Large intestine (tissue), 3 donors: ENCODE data around the gene KCNQ5. TPM values are rescaled to one million over a fixed set of nuclear protein-coding genes. Genes with fewer than 3 reads are reported as not detected.

Source experiments
- DNase-seq, 2 donors: peaks; one replicate each; pipeline versions ENCODE4 v3.0.0 to v3.0.0-alpha.2; 2013
- H3K27ac ChIP-seq: one replicate; pipeline ENCODE4 v1.5.1; 2013; ENCODE audit warnings: low read length
- H3K27me3 ChIP-seq: 2 replicates; pipeline ENCODE4 v1.6.1; 2013; ENCODE audit warnings: low read length; ENCODE audit not compliant: control insufficient read depth, insufficient read depth
- H3K36me3 ChIP-seq: 2 replicates; pipeline ENCODE4 v1.6.1; 2013; ENCODE audit warnings: low read length; ENCODE audit not compliant: control insufficient read depth, insufficient read depth
- H3K4me1 ChIP-seq: one replicate; pipeline ENCODE4 v1.6.1; 2013; ENCODE audit warnings: low read length; ENCODE audit not compliant: control insufficient read depth, insufficient read depth
- H3K4me3 ChIP-seq: one replicate; pipeline ENCODE4 v1.5.1; 2013; ENCODE audit warnings: low read length
- H3K9me3 ChIP-seq: one replicate; pipeline ENCODE4 v1.6.1; 2013; ENCODE audit warnings: mild to moderate bottlenecking, low read depth, low read length, moderate library complexity; ENCODE audit not compliant: control insufficient read depth
- WGBS: methylation state at CpG from one replicate; pipeline ENCODE4 v1.1.5; 2013; ENCODE audit warnings: low lambda C conversion rate; ENCODE audit not compliant: insufficient coverage; 5-methylcytosine and 5-hydroxymethylcytosine counted together
- polyA plus RNA-seq: library from polyadenylated mRNA; unstranded; fragments of 120-200 nt; gene quantifications from one replicate; pipeline ENCODE4 v1.2.1, GENCODE V29; 2013

Gene KCNQ5
- polyA plus RNA-seq, 1 donor, result 3.4 TPM

GRCh38 chr6:72819609-72820008 is 197.7 kb downstream of the KCNQ5 start:
- Histone ChIP-seq H3K27ac (no peak overlapping the region), H3K27me3 (no peaks in the 10 kb centered on the region), H3K4me1 (no peaks in the 10 kb centered on the region), H3K36me3 (no peaks in the 10 kb centered on the region), H3K9me3 (no peaks in the 10 kb centered on the region), H3K4me3 (no peak overlapping the region)
- no peak for DNase-seq
- 60% methylated on average over 1 of the region's 2 CpGs for WGBS

GRCh38 chr6:72820153-72820552 is 198.3 kb downstream of the KCNQ5 start:
- no peak overlapping the region for H3K27ac ChIP-seq
- no peak for DNase-seq
- no peaks in the 10 kb centered on the region for H3K9me3 ChIP-seq
- H3K4me1 ChIP-seq, result no peaks in the 10 kb centered on the region
- 60% methylated on average over 1 of the region's 3 CpGs for WGBS
- no peak overlapping the region for H3K4me3 ChIP-seq
- no peaks in the 10 kb centered on the region for H3K36me3 ChIP-seq
- H3K27me3 ChIP-seq, result no peaks in the 10 kb centered on the region

- Histone ChIP-seq H3K36me3 (no peaks in the 10 kb centered on the region), H3K9me3 (no peaks in the 10 kb centered on the region), H3K27me3 (no peaks in the 10 kb centered on the region), H3K4me3 (no peak overlapping the region), H3K27ac (no peak overlapping the region), H3K4me1 (no peaks in the 10 kb centered on the region)
- WGBS, result 80% methylated on average over 1 of the region's 1 CpG
- no peak for DNase-seq
These were observed 199.0 kb downstream of the KCNQ5 start for GRCh38 chr6:72820906-72821305.

GRCh38 chr6:72822023-72822422 is 200.2 kb downstream of the KCNQ5 start:
- 60% methylated on average over 1 of the region's 1 CpG for WGBS

GRCh38 chr6:72822691-72823090 is 200.8 kb downstream of the KCNQ5 start:
- Histone ChIP-seq H3K36me3 (no peaks in the 10 kb centered on the region), H3K27me3 (no peaks in the 10 kb centered on the region), H3K9me3 (no peaks in the 10 kb centered on the region), H3K27ac (no peak overlapping the region), H3K4me1 (no peaks in the 10 kb centered on the region), H3K4me3 (no peak overlapping the region)
- DNase-seq, result no peak
- WGBS, result no CpG with 5 or more reads among the region's 1 CpG

More at GRCh38 chr6:72822023-72822422, 200.2 kb downstream of the KCNQ5 start:
- Histone ChIP-seq H3K27me3 (no peaks in the 10 kb centered on the region), H3K27ac (no peak overlapping the region), H3K36me3 (no peaks in the 10 kb centered on the region), H3K4me3 (no peak overlapping the region), H3K4me1 (no peaks in the 10 kb centered on the region), H3K9me3 (no peaks in the 10 kb centered on the region)
- no peak for DNase-seq

GRCh38 chr6:72824833-72825232 is 203.0 kb downstream of the KCNQ5 start:
- no peak for DNase-seq
- H3K9me3 ChIP-seq, result no peaks in the 10 kb centered on the region
- WGBS, result 61% methylated on average over 2 of the region's 2 CpGs

GRCh38 chr6:72825315-72825911 is 203.5 kb downstream of the KCNQ5 start:
- H3K27ac ChIP-seq, result no peak overlapping the region
- H3K9me3 ChIP-seq, result no peaks in the 10 kb centered on the region
- no peaks in the 10 kb centered on the region for H3K4me1 ChIP-seq
- DNase-seq, result no peak
- no peaks in the 10 kb centered on the region for H3K36me3 ChIP-seq
- H3K27me3 ChIP-seq, result no peaks in the 10 kb centered on the region
- H3K4me3 ChIP-seq, result no peak overlapping the region

More at GRCh38 chr6:72824833-72825232, 203.0 kb downstream of the KCNQ5 start:
- H3K27ac ChIP-seq, result no peak overlapping the region
- no peak overlapping the region for H3K4me3 ChIP-seq
- no peaks in the 10 kb centered on the region for H3K36me3 ChIP-seq
- H3K4me1 ChIP-seq, result no peaks in the 10 kb centered on the region
- no peaks in the 10 kb centered on the region for H3K27me3 ChIP-seq

GRCh38 chr6:72826037-72826436 is 204.2 kb downstream of the KCNQ5 start:
- H3K27ac ChIP-seq, result no peak overlapping the region
- H3K36me3 ChIP-seq, result no peaks in the 10 kb centered on the region
- no peak overlapping the region for H3K4me3 ChIP-seq
- no peaks in the 10 kb centered on the region for H3K27me3 ChIP-seq
- WGBS, result 86% methylated on average over 1 of the region's 1 CpG
- no peaks in the 10 kb centered on the region for H3K4me1 ChIP-seq
- no peak for DNase-seq
- H3K9me3 ChIP-seq, result no peaks in the 10 kb centered on the region

GRCh38 chr6:72826744-72827438 is 205.0 kb downstream of the KCNQ5 start:
- H3K4me1 ChIP-seq, result no peaks in the 10 kb centered on the region
- no peaks in the 10 kb centered on the region for H3K9me3 ChIP-seq
- no peak overlapping the region for H3K4me3 ChIP-seq
- H3K27me3 ChIP-seq, result no peaks in the 10 kb centered on the region
- H3K36me3 ChIP-seq, result no peaks in the 10 kb centered on the region
- H3K27ac ChIP-seq, result no peak overlapping the region
- no CpG with 5 or more reads among the region's 1 CpG for WGBS
- DNase-seq, result no peak

GRCh38 chr6:72828904-72829303 is 207.0 kb downstream of the KCNQ5 start:
- Histone ChIP-seq H3K36me3 (no peaks in the 10 kb centered on the region), H3K27ac (no peak overlapping the region), H3K27me3 (no peaks in the 10 kb centered on the region), H3K4me1 (no peaks in the 10 kb centered on the region), H3K4me3 (no peak overlapping the region), H3K9me3 (no peaks in the 10 kb centered on the region)
- no peak for DNase-seq
- WGBS, result no CpG with 5 or more reads among the region's 2 CpGs

GRCh38 chr6:72832271-72832670 is 210.4 kb downstream of the KCNQ5 start:
- no CpG with 5 or more reads among the region's 3 CpGs for WGBS
- Histone ChIP-seq H3K27ac (no peak overlapping the region), H3K27me3 (no peaks in the 10 kb centered on the region), H3K4me3 (no peak overlapping the region), H3K4me1 (no peaks in the 10 kb centered on the region), H3K9me3 (no peaks in the 10 kb centered on the region), H3K36me3 (no peaks in the 10 kb centered on the region)
- no peak for DNase-seq
